ENCODE measurements around the gene GPX2.

Gene GPX2

GRCh38 chr14:64912261-64912660 is 30.3 kb downstream of the GPX2 start:
- DNase-seq: no peak

GRCh38 chr14:64910847-64911495 is 31.6 kb downstream of the GPX2 start:
- DNase-seq: peak; percentile 29 to 32

GRCh38 chr14:64906022-64906421 is 36.5 kb downstream of the GPX2 start:
- no peak for DNase-seq

GRCh38 chr14:64899958-64900357 is 42.6 kb downstream of the GPX2 start:
- DNase-seq: no peak

- DNase-seq: peak; percentile 40 to 70
These were observed 50.6 kb downstream of the GPX2 start for GRCh38 chr14:64891839-64892375.

GRCh38 chr14:64891173-64891838 is 51.2 kb downstream of the GPX2 start:
- DNase-seq: no peak

- no peak for DNase-seq
These were observed 53.2 kb downstream of the GPX2 start for GRCh38 chr14:64889352-64889751.

All from AML-193 (cell line).